ENCODE results near the gene ZNF331. TPM values are rescaled to one million over a fixed set of nuclear protein-coding genes. Genes with fewer than 3 reads are reported as not detected.

The ZNF331 gene
- total RNA-seq, 1 donor from 2014 or later, result 6.8 TPM

DNA sequence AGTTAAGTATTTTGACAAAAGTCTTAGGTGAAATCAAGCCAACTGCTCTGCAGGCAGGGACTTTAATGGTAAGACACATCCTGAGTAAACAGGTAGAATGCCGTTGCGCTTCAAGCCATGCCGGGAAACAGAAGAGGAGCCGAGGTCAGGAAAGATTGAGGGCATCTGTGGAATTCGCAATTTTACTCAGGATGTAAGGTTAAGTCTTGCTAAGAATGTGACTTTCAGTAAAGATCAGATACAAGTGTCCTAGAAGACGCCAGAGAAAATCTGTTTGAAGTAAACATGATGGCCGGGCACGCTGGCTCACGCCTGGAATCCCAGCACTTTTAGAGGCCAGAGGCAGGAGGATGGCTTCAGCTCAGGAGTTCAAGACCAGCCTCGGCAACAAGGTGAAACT lies 60.4 kb downstream of the ZNF331 start:
- no peak for DNase-seq (ENCODE audit: low read depth)
- TF ChIP-seq, protein P1, sequence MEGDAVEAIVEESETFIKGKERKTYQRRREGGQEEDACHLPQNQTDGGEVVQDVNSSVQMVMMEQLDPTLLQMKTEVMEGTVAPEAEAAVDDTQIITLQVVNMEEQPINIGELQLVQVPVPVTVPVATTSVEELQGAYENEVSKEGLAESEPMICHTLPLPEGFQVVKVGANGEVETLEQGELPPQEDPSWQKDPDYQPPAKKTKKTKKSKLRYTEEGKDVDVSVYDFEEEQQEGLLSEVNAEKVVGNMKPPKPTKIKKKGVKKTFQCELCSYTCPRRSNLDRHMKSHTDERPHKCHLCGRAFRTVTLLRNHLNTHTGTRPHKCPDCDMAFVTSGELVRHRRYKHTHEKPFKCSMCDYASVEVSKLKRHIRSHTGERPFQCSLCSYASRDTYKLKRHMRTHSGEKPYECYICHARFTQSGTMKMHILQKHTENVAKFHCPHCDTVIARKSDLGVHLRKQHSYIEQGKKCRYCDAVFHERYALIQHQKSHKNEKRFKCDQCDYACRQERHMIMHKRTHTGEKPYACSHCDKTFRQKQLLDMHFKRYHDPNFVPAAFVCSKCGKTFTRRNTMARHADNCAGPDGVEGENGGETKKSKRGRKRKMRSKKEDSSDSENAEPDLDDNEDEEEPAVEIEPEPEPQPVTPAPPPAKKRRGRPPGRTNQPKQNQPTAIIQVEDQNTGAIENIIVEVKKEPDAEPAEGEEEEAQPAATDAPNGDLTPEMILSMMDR (IDR thresholded peaks at IDR 0.05; ENCODE audit: insufficient read depth, low read length, severe bottlenecking), result no peak
- Histone ChIP-seq H3K36me3 (ENCODE audit: control insufficient read depth, insufficient read depth, low read length) (no peaks in the 10 kb centered on the region), H3K4me3 (ENCODE audit: low read depth, low read length) (no peak overlapping the region), H3K27me3 (ENCODE audit: control insufficient read depth, insufficient read depth, low read length) (no peaks in the 10 kb centered on the region)
- no peak for FAIRE-seq

DNA sequence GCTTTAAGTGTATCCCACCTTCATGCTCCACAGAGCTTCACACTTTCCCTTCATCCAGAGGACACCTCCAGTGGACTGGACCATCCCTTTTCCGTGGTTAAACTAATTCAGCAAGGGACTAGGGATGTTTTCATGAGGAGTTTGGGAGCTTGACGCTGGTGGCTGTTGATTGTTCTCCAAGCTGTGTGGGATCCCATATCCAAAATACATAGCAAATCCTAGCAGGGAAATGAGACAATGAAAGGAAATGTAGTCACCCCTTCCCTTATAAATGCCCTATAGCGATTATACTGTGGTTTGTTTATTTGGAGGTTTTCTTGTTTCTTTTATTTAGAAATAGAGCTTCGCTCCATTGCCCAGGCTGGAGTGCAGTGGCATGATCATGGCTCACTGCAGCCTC lies 62.3 kb downstream of the ZNF331 start:
- Histone ChIP-seq H3K27me3 (ENCODE audit: control insufficient read depth, insufficient read depth, low read length) (no peaks in the 10 kb centered on the region), H3K36me3 (ENCODE audit: control insufficient read depth, insufficient read depth, low read length) (no peaks in the 10 kb centered on the region), H3K4me3 (ENCODE audit: low read depth, low read length) (no peak overlapping the region)
- FAIRE-seq (no peak), DNase-seq (ENCODE audit: low read depth) (no peak)
- TF ChIP-seq, protein P1 (IDR thresholded peaks at IDR 0.05; ENCODE audit: insufficient read depth, low read length, severe bottlenecking), result no peak

DNA sequence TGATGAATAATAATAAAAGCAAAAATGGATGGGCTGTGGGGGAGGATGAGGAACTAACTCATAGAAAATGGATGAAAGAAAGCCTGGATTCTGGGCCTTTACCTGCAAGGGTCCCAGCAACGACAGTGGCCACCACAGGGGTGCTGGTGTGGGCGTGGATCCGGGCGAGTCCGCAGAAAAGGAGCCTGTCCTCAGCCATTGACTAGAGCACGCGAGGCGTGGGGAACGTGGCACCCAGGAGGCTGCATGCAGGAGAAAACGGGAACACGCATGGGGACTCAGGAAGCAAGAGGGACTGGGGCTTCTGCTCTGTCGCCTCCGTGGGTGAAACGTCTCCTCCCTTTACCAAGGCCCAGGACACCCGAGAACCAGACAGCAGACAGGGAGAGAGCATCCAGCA lies 68.1 kb downstream of the ZNF331 start:
- no peak for DNase-seq (ENCODE audit: low read depth)
- no peak overlapping the region for H3K4me3 ChIP-seq (ENCODE audit: low read depth, low read length)
- H3K36me3 ChIP-seq (ENCODE audit: control insufficient read depth, insufficient read depth, low read length), result no peaks in the 10 kb centered on the region
- H3K27me3 ChIP-seq (ENCODE audit: control insufficient read depth, insufficient read depth, low read length), result no peaks in the 10 kb centered on the region
- no peak for FAIRE-seq
- TF ChIP-seq, protein P1 (IDR thresholded peaks at IDR 0.05; ENCODE audit: insufficient read depth, low read length, severe bottlenecking), result no peak

DNA sequence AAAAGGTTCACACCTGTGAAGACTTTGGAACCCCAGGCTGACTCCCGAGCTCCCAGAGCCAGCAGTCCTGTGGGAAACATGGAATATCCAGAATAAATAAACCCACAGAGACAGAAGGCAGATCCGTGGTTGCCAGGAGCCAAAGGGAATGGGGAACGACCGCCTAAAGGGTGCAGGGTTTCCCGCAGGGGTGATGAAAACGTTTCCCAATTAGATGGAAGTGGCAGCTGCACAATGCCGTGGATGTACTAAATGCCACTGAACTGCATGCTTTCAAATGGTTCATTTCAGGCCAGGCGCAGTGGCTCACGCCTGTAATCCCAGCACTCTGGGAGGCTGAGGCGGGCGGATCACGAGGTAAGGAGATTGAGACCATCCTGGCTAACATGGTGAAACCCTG lies 70.4 kb downstream of the ZNF331 start:
- Histone ChIP-seq H3K36me3 (ENCODE audit: control insufficient read depth, insufficient read depth, low read length) (no peaks in the 10 kb centered on the region), H3K27me3 (ENCODE audit: control insufficient read depth, insufficient read depth, low read length) (no peaks in the 10 kb centered on the region), H3K4me3 (ENCODE audit: low read depth, low read length) (no peak overlapping the region)
- no peak for DNase-seq (ENCODE audit: low read depth)
- TF ChIP-seq, protein P1 (IDR thresholded peaks at IDR 0.05; ENCODE audit: insufficient read depth, low read length, severe bottlenecking), result no peak
- no peak for FAIRE-seq

DNA sequence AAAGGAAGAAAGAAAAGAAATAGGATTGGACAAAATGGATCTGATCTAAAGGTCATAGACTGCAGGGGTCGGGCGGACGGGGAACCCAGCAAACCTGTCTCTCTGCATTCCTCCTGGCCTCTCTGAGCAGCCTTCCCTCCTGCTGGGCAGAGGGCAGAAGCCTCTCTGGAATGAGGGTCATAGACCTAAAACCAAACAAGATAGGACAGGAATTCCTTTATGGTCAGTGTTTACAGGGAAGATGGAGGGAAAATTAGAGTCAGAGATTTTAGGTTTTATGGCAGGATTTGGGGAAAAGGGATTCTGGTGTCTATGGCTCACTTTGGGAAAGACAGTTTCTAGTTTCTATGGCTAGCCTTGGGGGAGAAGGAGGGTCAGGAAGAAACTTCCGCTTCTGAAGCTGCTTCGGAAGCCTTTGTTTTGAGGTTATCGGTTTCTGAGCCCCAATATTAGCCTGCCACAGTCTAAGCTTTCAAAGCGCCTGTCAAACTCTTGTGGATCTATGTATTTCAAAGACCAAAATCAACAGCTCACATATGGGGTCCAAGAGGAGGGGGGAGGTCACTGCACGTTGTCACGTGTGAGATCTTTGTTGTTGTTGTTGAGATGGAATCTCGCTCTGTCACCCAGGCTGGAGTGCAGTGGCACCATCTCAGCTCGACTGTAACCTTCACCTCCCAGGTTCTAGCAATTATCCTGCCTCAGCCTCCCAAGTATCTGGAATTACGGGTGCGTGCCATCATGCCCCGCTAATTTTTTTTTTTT lies 75.0 kb downstream of the ZNF331 start:
- no peaks in the 10 kb centered on the region for H3K36me3 ChIP-seq (ENCODE audit: control insufficient read depth, insufficient read depth, low read length)
- no peaks in the 10 kb centered on the region for H3K27me3 ChIP-seq (ENCODE audit: control insufficient read depth, insufficient read depth, low read length)
- DNase-seq (ENCODE audit: low read depth) (no peak), FAIRE-seq (no peak)
- TF ChIP-seq, protein P1 (IDR thresholded peaks at IDR 0.05; ENCODE audit: insufficient read depth, low read length, severe bottlenecking), result no peak
- H3K4me3 ChIP-seq (ENCODE audit: low read depth, low read length), result no peak overlapping the region

Data from bronchial epithelial cell (primary cell).